HepG2 (cell line): Measurements from ENCODE around the gene PTGER3. TPM values are rescaled to one million over a fixed set of nuclear protein-coding genes. Genes with fewer than 3 reads are reported as not detected.

Experiments
- ARHGAP35 ChIP-seq: sonication (generic); formaldehyde crosslinking; IDR thresholded peaks from 2 replicates; pipeline ENCODE4 v1.9.0; 2022; ENCODE audit warnings: mild to moderate bottlenecking, inconsistent platforms, moderate library complexity, missing genetic modification reagents, borderline replicate concordance
- HNF4G ChIP-seq, 2 experiments: sonication (generic) in 1 of 2; formaldehyde crosslinking in 1 of 2; IDR thresholded peaks; 2 replicates each; pipeline versions ENCODE4 v1.4.0 to v1.6.1; 2011 to 2020; ENCODE audit warnings: borderline replicate concordance in 2 of 2, low read depth in 2 of 2, mild to moderate bottlenecking in 2 of 2, low read length in 1 of 2, missing genetic modification reagents in 1 of 2, moderate library complexity in 1 of 2
- KAT2B ChIP-seq: fragments of 150-350 bp; IDR thresholded peaks from 2 replicates; pipeline ENCODE4 v1.6.1; 2014; ENCODE audit warnings: low read depth, low read length, borderline replicate concordance
- MIXL1 ChIP-seq: IDR thresholded peaks from 2 replicates; pipeline ENCODE4 v1.6.1; 2016
- NR2C2 ChIP-seq: sonication (generic); formaldehyde crosslinking; IDR thresholded peaks from 2 replicates; pipeline ENCODE4 v1.4.0; 2020; ENCODE audit warnings: missing genetic modification reagents, mild to moderate bottlenecking, moderate library complexity, borderline replicate concordance
- STAG1 ChIP-seq: sonication (generic); formaldehyde crosslinking; IDR thresholded peaks from 2 replicates; pipeline ENCODE4 v1.4.0; 2020; ENCODE audit warnings: missing genetic modification reagents
- ZFP36 ChIP-seq: fragments of 150-350 bp; IDR thresholded peaks from 2 replicates; pipeline ENCODE4 v1.6.1; 2018; ENCODE audit warnings: borderline replicate concordance, low read length, low read depth; ENCODE audit not compliant: partially characterized antibody
- ZNF484 ChIP-seq: sonication (generic); formaldehyde crosslinking; IDR thresholded peaks from 2 replicates; pipeline ENCODE4 v1.5.1; 2020; ENCODE audit warnings: mild to moderate bottlenecking, low read depth, missing genetic modification reagents, borderline replicate concordance
- ZNF678 ChIP-seq: sonication (generic); formaldehyde crosslinking; IDR thresholded peaks from 2 replicates; pipeline ENCODE4 v1.4.0; 2020; ENCODE audit warnings: mild to moderate bottlenecking, missing genetic modification reagents
- ZNF781 ChIP-seq: sonication (generic); formaldehyde crosslinking; IDR thresholded peaks from 2 replicates; pipeline ENCODE4 v1.5.1; 2020; ENCODE audit warnings: borderline replicate concordance, mild to moderate bottlenecking, missing genetic modification reagents; ENCODE audit errors: not compliant biosample characterization
- polyA plus RNA-seq, 8 experiments: library from polyadenylated mRNA; depleted of rRNA in 3 of 8; stranded (reverse) in 7 of 8; unstranded in 1 of 8; fragments of >200 nt; fragmentation: Illumina TruSeq in 4 of 8; extraction: Trizol in 4 of 8; gene quantifications; 2 replicates each; pipeline versions ENCODE4 v1.2.1 to v1.2.3, GENCODE V29; 2011 to 2016; ENCODE audit warnings: low read depth in 4 of 8, missing spikeins in 1 of 8, mixed read lengths in 1 of 8; ENCODE audit not compliant: insufficient read depth in 1 of 8
- total RNA-seq, 5 experiments: library from RNA; depleted of rRNA; stranded (reverse); fragments of >200 nt; fragmentation: Illumina TruSeq; extraction: Trizol; gene quantifications; 2 replicates each; pipeline ENCODE4 v1.2.3, GENCODE V29; 2016; ENCODE audit warnings: low read depth in 1 of 5
- TF ChIP-seq, protein P1 (sequence below): sonication (generic); formaldehyde crosslinking; IDR thresholded peaks from 2 replicates; pipeline ENCODE4 v1.4.0; 2020; ENCODE audit warnings: low read depth, missing genetic modification reagents
- TF ChIP-seq, protein P2 (sequence below): sonication (generic); formaldehyde crosslinking; IDR thresholded peaks from 2 replicates; pipeline ENCODE4 v1.4.0; 2020; ENCODE audit warnings: missing genetic modification reagents
- TF ChIP-seq, protein P3 (sequence below): fragments of 450-650 bp; IDR thresholded peaks from 2 replicates; pipeline ENCODE4 v1.6.1; 2017; ENCODE audit warnings: mild to moderate bottlenecking
- TF ChIP-seq, protein P4 (sequence below), 2 experiments: IDR thresholded peaks; 2 replicates each; pipeline ENCODE4 v1.6.1; 2011 to 2012; ENCODE audit warnings: low read length in 2 of 2, borderline replicate concordance in 1 of 2, low read depth in 1 of 2, mild to moderate bottlenecking in 1 of 2, moderate library complexity in 1 of 2

The PTGER3 gene
- total and polyA plus RNA-seq, 2 of the 13 experiments (the other 11 are each of a cell fraction or from before 2014, with no cell fraction given) = 0.01 TPM; not detected in 1

DNA sequence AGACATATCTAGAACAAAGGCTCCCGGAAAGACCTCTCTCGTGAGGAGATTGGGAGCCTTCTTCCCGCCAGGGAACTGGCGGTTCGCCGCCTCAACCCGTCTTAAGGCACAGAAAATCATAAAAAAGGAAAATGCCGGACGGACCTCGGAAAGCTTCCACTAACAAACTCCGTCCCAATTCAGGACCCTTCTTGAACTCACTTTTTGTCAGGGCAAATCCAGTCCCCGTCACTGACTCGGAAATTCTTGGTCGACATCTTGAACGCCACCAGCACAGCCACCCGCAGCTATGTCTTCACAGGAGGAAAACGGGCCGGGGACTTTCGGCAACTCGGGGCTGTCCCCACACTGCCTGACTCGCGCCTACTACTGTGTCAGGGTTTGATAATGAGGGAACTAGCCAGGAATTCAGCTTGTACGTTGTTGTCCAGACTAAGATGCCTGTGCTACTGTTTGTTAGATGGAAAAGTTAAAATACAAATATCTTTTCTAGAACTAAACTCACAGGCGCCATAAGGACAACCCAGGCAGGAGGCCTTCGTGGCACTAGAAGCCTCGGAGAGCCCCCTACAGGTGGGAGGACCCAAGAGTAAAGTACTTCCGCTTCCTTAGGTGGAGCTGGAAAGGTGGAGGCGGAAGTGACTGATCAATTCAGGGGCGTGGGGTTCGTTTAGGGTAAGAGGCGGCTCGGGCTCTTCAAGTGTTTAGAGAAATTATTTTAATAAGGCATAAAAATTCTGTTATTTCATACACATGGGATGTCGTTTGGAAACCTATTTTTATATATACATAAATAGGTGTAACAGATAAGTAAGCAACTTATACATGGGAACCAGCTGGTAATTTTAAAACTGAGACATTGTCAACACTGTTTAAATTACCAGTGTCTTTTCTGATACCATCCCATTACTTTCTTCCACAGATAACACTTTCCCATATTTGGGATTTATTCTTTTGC lies 33.4 kb upstream of the PTGER3 start, which contains the start of gene ZRANB2 (continued):
- TF ChIP-seq, protein P1, sequence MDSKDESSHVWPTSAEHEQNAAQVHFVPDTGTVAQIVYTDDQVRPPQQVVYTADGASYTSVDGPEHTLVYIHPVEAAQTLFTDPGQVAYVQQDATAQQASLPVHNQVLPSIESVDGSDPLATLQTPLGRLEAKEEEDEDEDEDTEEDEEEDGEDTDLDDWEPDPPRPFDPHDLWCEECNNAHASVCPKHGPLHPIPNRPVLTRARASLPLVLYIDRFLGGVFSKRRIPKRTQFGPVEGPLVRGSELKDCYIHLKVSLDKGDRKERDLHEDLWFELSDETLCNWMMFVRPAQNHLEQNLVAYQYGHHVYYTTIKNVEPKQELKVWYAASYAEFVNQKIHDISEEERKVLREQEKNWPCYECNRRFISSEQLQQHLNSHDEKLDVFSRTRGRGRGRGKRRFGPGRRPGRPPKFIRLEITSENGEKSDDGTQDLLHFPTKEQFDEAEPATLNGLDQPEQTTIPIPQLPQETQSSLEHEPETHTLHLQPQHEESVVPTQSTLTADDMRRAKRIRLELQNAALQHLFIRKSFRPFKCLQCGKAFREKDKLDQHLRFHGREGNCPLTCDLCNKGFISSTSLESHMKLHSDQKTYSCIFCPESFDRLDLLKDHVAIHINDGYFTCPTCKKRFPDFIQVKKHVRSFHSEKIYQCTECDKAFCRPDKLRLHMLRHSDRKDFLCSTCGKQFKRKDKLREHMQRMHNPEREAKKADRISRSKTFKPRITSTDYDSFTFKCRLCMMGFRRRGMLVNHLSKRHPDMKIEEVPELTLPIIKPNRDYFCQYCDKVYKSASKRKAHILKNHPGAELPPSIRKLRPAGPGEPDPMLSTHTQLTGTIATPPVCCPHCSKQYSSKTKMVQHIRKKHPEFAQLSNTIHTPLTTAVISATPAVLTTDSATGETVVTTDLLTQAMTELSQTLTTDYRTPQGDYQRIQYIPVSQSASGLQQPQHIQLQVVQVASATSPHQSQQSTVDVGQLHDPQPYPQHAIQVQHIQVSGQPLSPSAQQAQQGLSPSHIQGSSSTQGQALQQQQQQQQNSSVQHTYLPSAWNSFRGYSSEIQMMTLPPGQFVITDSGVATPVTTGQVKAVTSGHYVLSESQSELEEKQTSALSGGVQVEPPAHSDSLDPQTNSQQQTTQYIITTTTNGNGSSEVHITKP (CRISPR knock-in tag) = no peak
- TF ChIP-seq ARHGAP35 (CRISPR knock-in tag) (no peak), MIXL1 (CRISPR knock-in tag) (peak; percentile 12; the same call in 1 of the 2 replicates), STAG1 (CRISPR knock-in tag) (no peak), ZNF781 (no peak), ZNF678 (CRISPR knock-in tag) (no peak), ZFP36 (no peak), ZNF484 (CRISPR knock-in tag) (no peak), NR2C2 (CRISPR knock-in tag) (peak; percentile 92), HNF4G (IDR thresholded peaks at IDR 0.05; ENCODE audit: borderline replicate concordance, low read depth, low read length) (no peak), HNF4G (CRISPR knock-in tag; IDR thresholded peaks at IDR 0.05; ENCODE audit: borderline replicate concordance, low read depth) (no peak), KAT2B (no peak)
- TF ChIP-seq, protein P2, sequence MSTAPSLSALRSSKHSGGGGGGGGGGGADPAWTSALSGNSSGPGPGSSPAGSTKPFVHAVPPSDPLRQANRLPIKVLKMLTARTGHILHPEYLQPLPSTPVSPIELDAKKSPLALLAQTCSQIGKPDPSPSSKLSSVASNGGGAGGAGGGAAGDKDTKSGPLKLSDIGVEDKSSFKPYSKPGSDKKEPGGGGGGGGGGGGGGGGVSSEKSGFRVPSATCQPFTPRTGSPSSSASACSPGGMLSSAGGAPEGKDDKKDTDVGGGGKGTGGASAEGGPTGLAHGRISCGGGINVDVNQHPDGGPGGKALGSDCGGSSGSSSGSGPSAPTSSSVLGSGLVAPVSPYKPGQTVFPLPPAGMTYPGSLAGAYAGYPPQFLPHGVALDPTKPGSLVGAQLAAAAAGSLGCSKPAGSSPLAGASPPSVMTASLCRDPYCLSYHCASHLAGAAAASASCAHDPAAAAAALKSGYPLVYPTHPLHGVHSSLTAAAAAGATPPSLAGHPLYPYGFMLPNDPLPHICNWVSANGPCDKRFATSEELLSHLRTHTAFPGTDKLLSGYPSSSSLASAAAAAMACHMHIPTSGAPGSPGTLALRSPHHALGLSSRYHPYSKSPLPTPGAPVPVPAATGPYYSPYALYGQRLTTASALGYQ = no peak
- TF ChIP-seq, protein P3, sequence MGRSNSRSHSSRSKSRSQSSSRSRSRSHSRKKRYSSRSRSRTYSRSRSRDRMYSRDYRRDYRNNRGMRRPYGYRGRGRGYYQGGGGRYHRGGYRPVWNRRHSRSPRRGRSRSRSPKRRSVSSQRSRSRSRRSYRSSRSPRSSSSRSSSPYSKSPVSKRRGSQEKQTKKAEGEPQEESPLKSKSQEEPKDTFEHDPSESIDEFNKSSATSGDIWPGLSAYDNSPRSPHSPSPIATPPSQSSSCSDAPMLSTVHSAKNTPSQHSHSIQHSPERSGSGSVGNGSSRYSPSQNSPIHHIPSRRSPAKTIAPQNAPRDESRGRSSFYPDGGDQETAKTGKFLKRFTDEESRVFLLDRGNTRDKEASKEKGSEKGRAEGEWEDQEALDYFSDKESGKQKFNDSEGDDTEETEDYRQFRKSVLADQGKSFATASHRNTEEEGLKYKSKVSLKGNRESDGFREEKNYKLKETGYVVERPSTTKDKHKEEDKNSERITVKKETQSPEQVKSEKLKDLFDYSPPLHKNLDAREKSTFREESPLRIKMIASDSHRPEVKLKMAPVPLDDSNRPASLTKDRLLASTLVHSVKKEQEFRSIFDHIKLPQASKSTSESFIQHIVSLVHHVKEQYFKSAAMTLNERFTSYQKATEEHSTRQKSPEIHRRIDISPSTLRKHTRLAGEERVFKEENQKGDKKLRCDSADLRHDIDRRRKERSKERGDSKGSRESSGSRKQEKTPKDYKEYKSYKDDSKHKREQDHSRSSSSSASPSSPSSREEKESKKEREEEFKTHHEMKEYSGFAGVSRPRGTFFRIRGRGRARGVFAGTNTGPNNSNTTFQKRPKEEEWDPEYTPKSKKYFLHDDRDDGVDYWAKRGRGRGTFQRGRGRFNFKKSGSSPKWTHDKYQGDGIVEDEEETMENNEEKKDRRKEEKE = no peak
- TF ChIP-seq, protein P4, sequence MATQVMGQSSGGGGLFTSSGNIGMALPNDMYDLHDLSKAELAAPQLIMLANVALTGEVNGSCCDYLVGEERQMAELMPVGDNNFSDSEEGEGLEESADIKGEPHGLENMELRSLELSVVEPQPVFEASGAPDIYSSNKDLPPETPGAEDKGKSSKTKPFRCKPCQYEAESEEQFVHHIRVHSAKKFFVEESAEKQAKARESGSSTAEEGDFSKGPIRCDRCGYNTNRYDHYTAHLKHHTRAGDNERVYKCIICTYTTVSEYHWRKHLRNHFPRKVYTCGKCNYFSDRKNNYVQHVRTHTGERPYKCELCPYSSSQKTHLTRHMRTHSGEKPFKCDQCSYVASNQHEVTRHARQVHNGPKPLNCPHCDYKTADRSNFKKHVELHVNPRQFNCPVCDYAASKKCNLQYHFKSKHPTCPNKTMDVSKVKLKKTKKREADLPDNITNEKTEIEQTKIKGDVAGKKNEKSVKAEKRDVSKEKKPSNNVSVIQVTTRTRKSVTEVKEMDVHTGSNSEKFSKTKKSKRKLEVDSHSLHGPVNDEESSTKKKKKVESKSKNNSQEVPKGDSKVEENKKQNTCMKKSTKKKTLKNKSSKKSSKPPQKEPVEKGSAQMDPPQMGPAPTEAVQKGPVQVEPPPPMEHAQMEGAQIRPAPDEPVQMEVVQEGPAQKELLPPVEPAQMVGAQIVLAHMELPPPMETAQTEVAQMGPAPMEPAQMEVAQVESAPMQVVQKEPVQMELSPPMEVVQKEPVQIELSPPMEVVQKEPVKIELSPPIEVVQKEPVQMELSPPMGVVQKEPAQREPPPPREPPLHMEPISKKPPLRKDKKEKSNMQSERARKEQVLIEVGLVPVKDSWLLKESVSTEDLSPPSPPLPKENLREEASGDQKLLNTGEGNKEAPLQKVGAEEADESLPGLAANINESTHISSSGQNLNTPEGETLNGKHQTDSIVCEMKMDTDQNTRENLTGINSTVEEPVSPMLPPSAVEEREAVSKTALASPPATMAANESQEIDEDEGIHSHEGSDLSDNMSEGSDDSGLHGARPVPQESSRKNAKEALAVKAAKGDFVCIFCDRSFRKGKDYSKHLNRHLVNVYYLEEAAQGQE (IDR thresholded peaks at IDR 0.05; ENCODE audit: borderline replicate concordance in 1 of 2, low read depth in 1 of 2, low read length in 2 of 2) = peak in 1 of 2 experiments; percentile 16; a peak in 1 of 4 replicates
